ENCODE data around the gene RXRA. TPM values are rescaled to one million over a fixed set of nuclear protein-coding genes. Genes with fewer than 3 reads are reported as not detected.

Gene RXRA
- total and polyA plus RNA-seq, 2 of the 4 experiments (the other 2 are of a cell fraction): 7.5 to 17.9 TPM

DNA sequence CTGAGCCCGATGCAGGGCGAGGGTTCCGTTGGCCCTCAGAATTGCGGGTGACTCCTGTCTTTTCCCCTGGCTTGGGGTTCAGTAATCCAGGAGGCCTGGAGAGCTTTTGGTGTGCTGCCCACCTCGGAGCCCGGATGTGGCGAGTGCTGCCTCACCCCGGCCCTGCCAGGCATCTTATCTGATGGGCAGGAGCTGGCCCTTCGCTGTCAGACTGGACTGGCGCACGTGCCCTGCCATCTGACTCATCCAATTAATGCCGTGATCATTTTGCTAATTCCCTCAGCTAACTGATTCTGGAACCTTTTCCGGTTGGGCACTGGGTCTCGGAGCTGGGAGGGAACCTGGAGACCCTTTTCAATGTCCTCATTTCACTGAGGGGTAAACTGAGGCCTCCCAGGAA is 34.6 kb downstream of the RXRA start:
- Histone ChIP-seq H2AK5ac (ENCODE audit: low read depth, low read length) (no peak overlapping the region), H2AK9ac (replicated peaks; ENCODE audit: low read depth, low read length, poor library complexity) (no peak overlapping the region), H3K56ac (ENCODE audit: extremely low read depth, insufficient read depth, low read length) (no peak overlapping the region), H3K9me1 (ENCODE audit: insufficient read depth, low read length) (peaks cover 6% of the 10 kb centered on the region), H3K18ac (ENCODE audit: low read depth, low read length) (no peak overlapping the region), H3K4me3 (ENCODE audit: insufficient read depth, low read depth, low read length) (no peak overlapping the region), H3K9me3 (ENCODE audit: control insufficient read depth, insufficient read depth, low read length) (no peaks in the 10 kb centered on the region), H3K14ac (replicated peaks; ENCODE audit: low read depth, low read length) (no peak overlapping the region), H3K9ac (ENCODE audit: low read depth, low read length) (no peak overlapping the region), H3K23ac (ENCODE audit: low read depth, low read length) (no peak overlapping the region), H2BK20ac (ENCODE audit: low read depth, low read length) (no peak overlapping the region), H3K27me3 (ENCODE audit: control insufficient read depth, insufficient read depth, low read length) (no peaks in the 10 kb centered on the region), H2BK15ac (ENCODE audit: low read depth, low read length) (no peak overlapping the region), H3K4me2 (ENCODE audit: low read depth, low read length) (no peak overlapping the region), H2AFZ (replicated peaks; ENCODE audit: low read length, poor library complexity) (no peak overlapping the region), H4K8ac (ENCODE audit: low read depth in 2 of 2, low read length in 2 of 2) (no peak overlapping the region), H3K4me1 (ENCODE audit: control insufficient read depth, insufficient read depth, low read length) (peaks cover 11% of the 10 kb centered on the region), H3K27ac (ENCODE audit: insufficient read depth, low read length) (no peak overlapping the region), H3K36me3 (ENCODE audit: control insufficient read depth, insufficient read depth, low read length) (no peaks in the 10 kb centered on the region), H4K91ac (ENCODE audit: insufficient read depth, low read depth, low read length) (no peak overlapping the region), H2BK120ac (ENCODE audit: low read depth, low read length) (no peak overlapping the region), H4K20me1 (ENCODE audit: insufficient read depth, low read length) (peaks cover 100% of the 10 kb centered on the region), H4K5ac (ENCODE audit: low read depth, low read length) (no peak overlapping the region), H2BK5ac (ENCODE audit: low read depth, low read length, poor library complexity, severe bottlenecking) (no peak overlapping the region), H3K79me1 (ENCODE audit: low read depth in 1 of 2, low read length in 2 of 2) (peaks cover 5 to 93% of the 10 kb centered on the region in 2 experiments), H3K4ac (ENCODE audit: low read depth, low read length) (no peak overlapping the region)
- DNase-seq: no peak
- intact Hi-C loops (cut with micrococcal nuclease): no loop called here
- BruUV-seq (replicated peaks): no TSS peak
- TF ChIP-seq RAD21 (IDR thresholded peaks at IDR 0.05; ENCODE audit: low read length): no peak
- POLR2A ChIA-PET (ENCODE audit: unreplicated experiment): no interaction called here
- dilution Hi-C loops (cut with HindIII; ENCODE audit: low sequenced_read_pairs, unreplicated experiment): no loop called here
- in situ Hi-C loops (cut with MboI; ENCODE audit: low sequenced_read_pairs): no loop called here
- no peak for ATAC-seq (ENCODE audit: low read depth)
- 87% methylated on average over 12 of the region's 14 CpGs; no CpG with 5 or more reads in 1 of the 2 experiments for WGBS, 2 experiments (ENCODE audit: extremely low coverage in 2 of 2, insufficient read length in 1 of 2)
- CTCF ChIA-PET: no interaction called here
